ENCODE data around the gene STRN.
"Not testable (repeated sequence)": the region's sequence is repeated elsewhere in the genome, so short reads cannot be mapped to it uniquely, and the experiment has no call there.

Gene STRN

GRCh38 chr2:36889795-36890194 is 76.5 kb downstream of the STRN start:
- no peak for DNase-seq (ENCODE audit: extremely low spot score)

GRCh38 chr2:36887095-36887494 is 79.2 kb downstream of the STRN start:
- POLR2A ChIA-PET; CTCF ChIA-PET; DNase-seq (ENCODE audit: extremely low spot score): not testable (repeated sequence)

More at GRCh38 chr2:36889795-36890194, 76.5 kb downstream of the STRN start:
- CTCF ChIA-PET: no interaction called here
- TF ChIP-seq ARNT (IDR thresholded peaks at IDR 0.05) (no peak), PKNOX1 (IDR thresholded peaks at IDR 0.05) (no peak), CTBP1 (IDR thresholded peaks at IDR 0.05; ENCODE audit: borderline replicate concordance) (no peak), L3MBTL2 (conservative IDR thresholded peaks at IDR 0.05) (no peak), BHLHE40 (IDR thresholded peaks at IDR 0.05; ENCODE audit: borderline replicate concordance) (no peak), NFRKB (IDR thresholded peaks at IDR 0.05) (no peak), SP1 (IDR thresholded peaks at IDR 0.05) (no peak), TARDBP (IDR thresholded peaks at IDR 0.05) (no peak), SUZ12 (IDR thresholded peaks at IDR 0.05) (no peak), FOXK2 (IDR thresholded peaks at IDR 0.05) (no peak), FOXM1 (IDR thresholded peaks at IDR 0.05; ENCODE audit: borderline replicate concordance) (no peak), HDGF (IDR thresholded peaks at IDR 0.05; ENCODE audit: borderline replicate concordance) (no peak), FOXA1 (IDR thresholded peaks at IDR 0.05) (no peak), ELF4 (IDR thresholded peaks at IDR 0.05) (no peak), LEF1 (IDR thresholded peaks at IDR 0.05; ENCODE audit: borderline replicate concordance) (no peak), ZNF384 (IDR thresholded peaks at IDR 0.05) (no peak)
- POLR2A ChIA-PET: no interaction called here

GRCh38 chr2:36886664-36887063 is 79.7 kb downstream of the STRN start:
- no peak for DNase-seq (ENCODE audit: extremely low spot score)
- CTCF ChIA-PET: no interaction called here
- TF ChIP-seq FOXA1 (IDR thresholded peaks at IDR 0.05) (no peak), ARNT (IDR thresholded peaks at IDR 0.05) (no peak), SUZ12 (IDR thresholded peaks at IDR 0.05) (no peak), L3MBTL2 (conservative IDR thresholded peaks at IDR 0.05) (no peak), SP1 (IDR thresholded peaks at IDR 0.05) (no peak), PKNOX1 (IDR thresholded peaks at IDR 0.05) (no peak), TARDBP (IDR thresholded peaks at IDR 0.05) (no peak), CTBP1 (IDR thresholded peaks at IDR 0.05; ENCODE audit: borderline replicate concordance) (no peak), NFRKB (IDR thresholded peaks at IDR 0.05) (no peak), BHLHE40 (IDR thresholded peaks at IDR 0.05; ENCODE audit: borderline replicate concordance) (no peak)
- POLR2A ChIA-PET: no interaction called here

- DNase-seq (ENCODE audit: extremely low spot score): no peak
- ChIA-PET CTCF (no interaction called here), POLR2A (no interaction called here)
- no peak for TF ChIP-seq CTBP1 (IDR thresholded peaks at IDR 0.05; ENCODE audit: borderline replicate concordance)
- no peak for TF ChIP-seq LEF1 (IDR thresholded peaks at IDR 0.05; ENCODE audit: borderline replicate concordance)
- no peak for TF ChIP-seq ZNF384 (IDR thresholded peaks at IDR 0.05)
- TF ChIP-seq TARDBP (IDR thresholded peaks at IDR 0.05): no peak
- TF ChIP-seq ARNT (IDR thresholded peaks at IDR 0.05): no peak
- no peak for TF ChIP-seq FOXK2 (IDR thresholded peaks at IDR 0.05)
- no peak for TF ChIP-seq HDGF (IDR thresholded peaks at IDR 0.05; ENCODE audit: borderline replicate concordance)
- TF ChIP-seq FOXM1 (IDR thresholded peaks at IDR 0.05; ENCODE audit: borderline replicate concordance): no peak
- TF ChIP-seq ELF4 (IDR thresholded peaks at IDR 0.05): no peak
- no peak for TF ChIP-seq SUZ12 (IDR thresholded peaks at IDR 0.05)
- no peak for TF ChIP-seq PKNOX1 (IDR thresholded peaks at IDR 0.05)
- no peak for TF ChIP-seq BHLHE40 (IDR thresholded peaks at IDR 0.05; ENCODE audit: borderline replicate concordance)
- no peak for TF ChIP-seq NFRKB (IDR thresholded peaks at IDR 0.05)
These were observed 80.7 kb downstream of the STRN start for GRCh38 chr2:36885605-36886004.

GRCh38 chr2:36882532-36882931 is 83.8 kb downstream of the STRN start:
- CTCF ChIA-PET: no interaction called here
- POLR2A ChIA-PET: no interaction called here
- DNase-seq (ENCODE audit: extremely low spot score): no peak
- TF ChIP-seq PKNOX1 (IDR thresholded peaks at IDR 0.05): no peak
- no peak for TF ChIP-seq NFRKB (IDR thresholded peaks at IDR 0.05)
- no peak for TF ChIP-seq BHLHE40 (IDR thresholded peaks at IDR 0.05; ENCODE audit: borderline replicate concordance)
- TF ChIP-seq L3MBTL2 (conservative IDR thresholded peaks at IDR 0.05): no peak
- no peak for TF ChIP-seq SP1 (IDR thresholded peaks at IDR 0.05)
- TF ChIP-seq FOXK2 (IDR thresholded peaks at IDR 0.05): no peak
- TF ChIP-seq ZNF384 (IDR thresholded peaks at IDR 0.05): no peak
- no peak for TF ChIP-seq TARDBP (IDR thresholded peaks at IDR 0.05)
- TF ChIP-seq ARNT (IDR thresholded peaks at IDR 0.05): no peak
- no peak for TF ChIP-seq CTBP1 (IDR thresholded peaks at IDR 0.05; ENCODE audit: borderline replicate concordance)
- no peak for TF ChIP-seq SUZ12 (IDR thresholded peaks at IDR 0.05)
- no peak for TF ChIP-seq HDGF (IDR thresholded peaks at IDR 0.05; ENCODE audit: borderline replicate concordance)
- no peak for TF ChIP-seq FOXM1 (IDR thresholded peaks at IDR 0.05; ENCODE audit: borderline replicate concordance)
- TF ChIP-seq LEF1 (IDR thresholded peaks at IDR 0.05; ENCODE audit: borderline replicate concordance): no peak
- no peak for TF ChIP-seq ELF4 (IDR thresholded peaks at IDR 0.05)
- no peak for TF ChIP-seq FOXA1 (IDR thresholded peaks at IDR 0.05)

GRCh38 chr2:36881816-36882215 is 84.5 kb downstream of the STRN start:
- ChIA-PET CTCF (no interaction called here), POLR2A (no interaction called here)
- no peak for TF ChIP-seq LEF1 (IDR thresholded peaks at IDR 0.05; ENCODE audit: borderline replicate concordance)
- TF ChIP-seq TARDBP (IDR thresholded peaks at IDR 0.05): no peak
- TF ChIP-seq FOXK2 (IDR thresholded peaks at IDR 0.05): no peak
- no peak for TF ChIP-seq CTBP1 (IDR thresholded peaks at IDR 0.05; ENCODE audit: borderline replicate concordance)
- no peak for TF ChIP-seq ARNT (IDR thresholded peaks at IDR 0.05)
- TF ChIP-seq SP1 (IDR thresholded peaks at IDR 0.05): no peak
- TF ChIP-seq ZNF384 (IDR thresholded peaks at IDR 0.05): no peak
- no peak for TF ChIP-seq NFRKB (IDR thresholded peaks at IDR 0.05)
- TF ChIP-seq SUZ12 (IDR thresholded peaks at IDR 0.05): no peak
- TF ChIP-seq L3MBTL2 (conservative IDR thresholded peaks at IDR 0.05): no peak
- no peak for TF ChIP-seq FOXA1 (IDR thresholded peaks at IDR 0.05)
- no peak for TF ChIP-seq ELF4 (IDR thresholded peaks at IDR 0.05)
- TF ChIP-seq HDGF (IDR thresholded peaks at IDR 0.05; ENCODE audit: borderline replicate concordance): no peak
- no peak for TF ChIP-seq FOXM1 (IDR thresholded peaks at IDR 0.05; ENCODE audit: borderline replicate concordance)
- TF ChIP-seq BHLHE40 (IDR thresholded peaks at IDR 0.05; ENCODE audit: borderline replicate concordance): no peak
- no peak for TF ChIP-seq PKNOX1 (IDR thresholded peaks at IDR 0.05)
- no peak for DNase-seq (ENCODE audit: extremely low spot score)
